NCI-H2029 treated with DMSO at 0.1 percent for 48 hours (cell line): ENCODE measurements around the gene GRWD1.

ENCODE experiments used
- DNase-seq: peaks from one replicate; lab custom pipeline; 2025; lab: John Stamatoyannopoulos, UW

The GRWD1 gene

GRCh38 chr19:48456864-48457263, 11.1 kb downstream of the GRWD1 start:
- DNase-seq: no peak

GRCh38 chr19:48458016-48458415, 12.2 kb downstream of the GRWD1 start:
- no peak for DNase-seq

- DNase-seq: no peak
Measured at GRCh38 chr19:48461651-48461981, 15.8 kb downstream of the GRWD1 start.

- no peak for DNase-seq
Measured at GRCh38 chr19:48461982-48462655, 16.3 kb downstream of the GRWD1 start.

- DNase-seq: no peak
Measured at GRCh38 chr19:48465215-48465614, 19.4 kb downstream of the GRWD1 start.

GRCh38 chr19:48466561-48467325, 21.0 kb downstream of the GRWD1 start:
- DNase-seq: no peak

GRCh38 chr19:48468772-48469288, 23.0 kb downstream of the GRWD1 start:
- DNase-seq: peak; percentile 100

GRCh38 chr19:48469289-48469881, 23.6 kb downstream of the GRWD1 start, which contains the start of gene CYTH2:
TSS of gene CYTH2 (plus strand) at chr19:48469369. CDS start at chr19:48469508, 139 bp downstream.
- no peak for DNase-seq

GRCh38 chr19:48469934-48470680, 24.3 kb downstream of the GRWD1 start:
- DNase-seq: no peak

GRCh38 chr19:48470856-48471255, 25.1 kb downstream of the GRWD1 start:
- DNase-seq: no peak

GRCh38 chr19:48471836-48472235, 26.1 kb downstream of the GRWD1 start:
- DNase-seq: no peak

GRCh38 chr19:48473161-48473966, 27.6 kb downstream of the GRWD1 start:
- no peak for DNase-seq

GRCh38 chr19:48474084-48474592, 28.4 kb downstream of the GRWD1 start:
- DNase-seq: no peak

- no peak for DNase-seq
Measured at GRCh38 chr19:48475369-48476068, 29.7 kb downstream of the GRWD1 start.

- DNase-seq: no peak
Measured at GRCh38 chr19:48476176-48476575, 30.4 kb downstream of the GRWD1 start.

GRCh38 chr19:48477067-48477685, 31.4 kb downstream of the GRWD1 start:
- no peak for DNase-seq

GRCh38 chr19:48477698-48478338, 32.0 kb downstream of the GRWD1 start:
- no peak for DNase-seq

- no peak for DNase-seq
Measured at GRCh38 chr19:48478339-48479256, 32.8 kb downstream of the GRWD1 start.
